Measurements from ENCODE around the gene ABO.

DNA sequence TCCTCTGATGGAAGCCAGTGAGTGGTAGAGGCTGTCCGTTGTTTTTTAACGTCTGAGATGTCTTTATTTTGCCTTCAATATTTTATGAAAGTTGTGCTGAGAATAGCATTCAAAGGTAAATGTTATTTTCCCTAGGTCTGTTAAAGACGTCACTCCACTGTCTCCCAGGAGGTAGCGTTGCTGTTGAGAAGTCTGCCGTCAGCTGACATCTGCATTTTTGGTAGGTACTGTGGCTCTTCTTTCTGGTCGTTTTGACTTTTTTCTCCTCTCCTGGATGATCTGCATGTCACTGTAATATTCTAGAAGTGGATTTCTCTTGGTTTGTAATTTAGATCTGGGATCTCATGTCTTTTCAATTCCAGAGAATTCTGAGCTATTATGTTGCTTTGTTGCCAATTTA is 34.6 kb upstream of the ABO start:
- TF ChIP-seq CTCF (IDR thresholded peaks at IDR 0.05; ENCODE audit: low read depth, low read length, poor library complexity, severe bottlenecking) (no peak), EZH2phosphoT487 (IDR thresholded peaks at IDR 0.05; ENCODE audit: borderline replicate concordance, low read length) (no peak)

Data from DOHH2 (cell line).